NT2/D1 (cell line): ENCODE results near the gene PITPNM3.

ENCODE experiments used
- SUZ12 ChIP-seq: IDR thresholded peaks from 2 replicates; pipeline ENCODE4 v1.6.1; 2011; ENCODE audit not compliant: insufficient read length, insufficient read depth; ENCODE audit errors: extremely low read depth
- YY1 ChIP-seq: IDR thresholded peaks from 2 replicates; pipeline ENCODE4 v1.6.1; 2011; ENCODE audit not compliant: insufficient read length, insufficient read depth
- ZNF274 ChIP-seq: IDR thresholded peaks from 2 replicates; pipeline ENCODE4 v1.6.1; 2011; ENCODE audit warnings: mild to moderate bottlenecking, low read depth, low read length

DNA sequence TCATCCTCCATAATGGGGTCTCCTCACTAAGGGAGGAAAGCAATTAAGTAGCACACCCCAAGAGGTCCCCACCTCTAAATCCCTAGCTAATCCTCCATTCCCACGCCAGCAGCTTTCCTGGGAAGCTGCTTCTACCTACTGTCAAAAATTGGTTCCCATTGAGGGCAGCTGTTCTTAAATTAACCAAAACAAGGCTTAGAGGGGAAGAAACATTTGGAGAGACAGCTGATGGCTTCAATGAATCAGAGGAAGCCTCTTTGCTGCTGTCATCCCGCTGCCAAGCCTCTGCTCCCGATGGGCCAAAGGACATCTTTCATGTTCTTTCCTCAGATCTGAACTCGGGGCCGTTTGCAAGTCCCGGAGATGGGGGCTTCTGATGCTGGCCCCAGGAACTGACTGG, 148.1 kb downstream of the PITPNM3 start:
- TF ChIP-seq YY1 (no peak), SUZ12 (no peak), ZNF274 (no peak)
